Type B pancreatic cell (in vitro differentiated cells): ENCODE data around the gene CFAP73. TPM values are rescaled to one million over a fixed set of nuclear protein-coding genes. Genes with fewer than 3 reads are reported as not detected.

ENCODE experiments used
- DNase-seq: peaks from one replicate; pipeline ENCODE4 v3.0.0; 2021; ENCODE audit warnings: mixed read lengths; ENCODE audit not compliant: unreplicated experiment; ENCODE audit errors: extremely low spot score
- H3K27ac Mint-ChIP-seq: 2 replicates; pipeline ENCODE4 v1.8.0; 2021; ENCODE audit warnings: mild to moderate bottlenecking, mixed read lengths
- H3K27me3 Mint-ChIP-seq: 2 replicates; pipeline ENCODE4 v1.8.0; 2021; ENCODE audit warnings: mixed read lengths
- H3K36me3 Mint-ChIP-seq: 2 replicates; pipeline ENCODE4 v1.8.0; 2021; ENCODE audit warnings: mixed read lengths
- H3K4me1 Mint-ChIP-seq: one replicate; pipeline ENCODE4 v1.8.0; 2021; ENCODE audit warnings: mixed read lengths; ENCODE audit not compliant: unreplicated experiment
- H3K4me3 Mint-ChIP-seq: 2 replicates; pipeline ENCODE4 v1.8.0; 2021; ENCODE audit warnings: mild to moderate bottlenecking, mixed read lengths
- H3K9me3 Mint-ChIP-seq: 2 replicates; pipeline ENCODE4 v1.8.0; 2021; ENCODE audit warnings: mixed read lengths
- total RNA-seq: library from RNA; stranded (reverse); gene quantifications from 2 replicates; pipeline ENCODE4 v1.2.1, GENCODE V29; 2021; ENCODE audit warnings: low replicate concordance
- TF ChIP-seq, protein P1 (sequence below): fragments of 200-600 bp; sonication (generic); conservative IDR thresholded peaks from 2 replicates; pipeline ENCODE4 v1.5.0; 2021; ENCODE audit warnings: antibody characterized with exemption, mild to moderate bottlenecking

Gene CFAP73
- total RNA-seq, 1 donor from 2014 or later, result 0.27 TPM

GRCh38 chr12:113167868-113168267, 18.3 kb downstream of the CFAP73 start:
- Mint-ChIP-seq H3K9me3 (no peaks in the 10 kb centered on the region), H3K36me3 (peaks cover 18% of the 10 kb centered on the region), H3K4me3 (no peak overlapping the region), H3K27me3 (no peaks in the 10 kb centered on the region), H3K27ac (no peak overlapping the region), H3K4me1 (no peaks in the 10 kb centered on the region)
- DNase-seq, result no peak
- TF ChIP-seq, protein P1, sequence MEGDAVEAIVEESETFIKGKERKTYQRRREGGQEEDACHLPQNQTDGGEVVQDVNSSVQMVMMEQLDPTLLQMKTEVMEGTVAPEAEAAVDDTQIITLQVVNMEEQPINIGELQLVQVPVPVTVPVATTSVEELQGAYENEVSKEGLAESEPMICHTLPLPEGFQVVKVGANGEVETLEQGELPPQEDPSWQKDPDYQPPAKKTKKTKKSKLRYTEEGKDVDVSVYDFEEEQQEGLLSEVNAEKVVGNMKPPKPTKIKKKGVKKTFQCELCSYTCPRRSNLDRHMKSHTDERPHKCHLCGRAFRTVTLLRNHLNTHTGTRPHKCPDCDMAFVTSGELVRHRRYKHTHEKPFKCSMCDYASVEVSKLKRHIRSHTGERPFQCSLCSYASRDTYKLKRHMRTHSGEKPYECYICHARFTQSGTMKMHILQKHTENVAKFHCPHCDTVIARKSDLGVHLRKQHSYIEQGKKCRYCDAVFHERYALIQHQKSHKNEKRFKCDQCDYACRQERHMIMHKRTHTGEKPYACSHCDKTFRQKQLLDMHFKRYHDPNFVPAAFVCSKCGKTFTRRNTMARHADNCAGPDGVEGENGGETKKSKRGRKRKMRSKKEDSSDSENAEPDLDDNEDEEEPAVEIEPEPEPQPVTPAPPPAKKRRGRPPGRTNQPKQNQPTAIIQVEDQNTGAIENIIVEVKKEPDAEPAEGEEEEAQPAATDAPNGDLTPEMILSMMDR, result no peak

DNA sequence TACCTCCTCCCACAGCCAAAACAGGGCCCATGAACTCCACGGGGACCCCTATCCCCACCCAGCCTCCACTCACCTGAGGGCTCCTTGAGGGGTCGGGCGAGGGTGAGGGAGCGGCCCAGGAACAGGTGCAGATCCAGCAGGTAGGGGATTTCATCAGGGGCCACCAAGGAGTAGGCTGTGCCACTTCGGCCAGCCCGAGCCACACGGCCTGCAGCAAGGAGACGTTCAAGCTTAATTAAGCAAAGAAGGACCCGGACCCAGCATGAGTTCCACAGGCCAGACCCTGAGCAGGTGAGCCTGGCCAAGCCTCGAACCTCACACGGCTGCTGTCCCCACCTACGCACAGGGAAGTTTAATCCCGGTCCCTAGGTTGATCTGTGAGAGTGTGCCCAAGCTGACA, 20.2 kb downstream of the CFAP73 start:
- DNase-seq, result no peak
- Mint-ChIP-seq H3K9me3 (no peaks in the 10 kb centered on the region), H3K4me1 (peaks cover 3% of the 10 kb centered on the region), H3K36me3 (peaks cover 22% of the 10 kb centered on the region), H3K4me3 (no peak overlapping the region), H3K27me3 (no peaks in the 10 kb centered on the region), H3K27ac (no peak overlapping the region)
- TF ChIP-seq, protein P1, result no peak

DNA sequence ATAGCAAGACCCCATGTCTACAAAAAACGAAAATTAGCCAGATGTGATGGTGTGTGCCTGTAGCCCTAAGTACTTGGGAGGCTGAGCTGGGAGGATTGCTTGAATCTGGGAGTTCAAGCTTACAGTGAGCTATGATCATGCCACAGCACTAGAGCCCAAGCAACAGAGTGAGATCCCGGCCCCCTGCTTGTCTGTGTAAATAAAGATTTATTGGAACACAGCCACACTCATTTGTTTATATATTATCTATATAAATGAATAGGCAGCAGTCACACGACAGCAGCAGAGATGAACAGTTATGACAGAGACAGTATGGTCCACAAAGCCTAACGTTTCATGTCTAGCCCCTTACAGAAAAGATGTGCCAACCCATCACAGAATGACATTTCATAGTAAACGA, 20.9 kb downstream of the CFAP73 start:
- TF ChIP-seq, protein P1, result no peak
- peaks cover 25% of the 10 kb centered on the region for H3K36me3 Mint-ChIP-seq
- H3K4me1 Mint-ChIP-seq, result peaks cover 3% of the 10 kb centered on the region

DNA sequence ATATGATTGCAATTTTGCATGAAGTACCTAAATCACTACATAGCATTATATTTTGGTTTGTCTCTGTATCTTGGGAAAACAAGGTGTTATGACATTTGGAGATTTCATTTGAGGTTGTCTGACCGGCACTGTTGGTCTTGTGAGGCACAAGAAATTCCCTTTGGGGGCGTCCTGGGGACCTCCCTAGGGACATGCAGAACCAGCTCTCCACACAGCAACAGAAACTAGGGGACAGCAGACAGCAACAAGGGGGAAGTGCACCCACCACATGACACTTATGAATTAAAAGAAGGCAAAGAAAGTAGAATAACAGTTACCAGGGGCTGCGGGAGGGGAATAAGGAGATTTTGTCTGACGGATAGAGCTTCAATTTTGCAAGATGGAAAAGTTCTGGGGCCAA, 21.4 kb downstream of the CFAP73 start:
- TF ChIP-seq, protein P1, result no peak
- H3K4me1 Mint-ChIP-seq, result peaks cover 3% of the 10 kb centered on the region
- no peaks in the 10 kb centered on the region for H3K27me3 Mint-ChIP-seq

More for the DNA sequence above, 20.9 kb downstream of the CFAP73 start:
- H3K27me3 Mint-ChIP-seq, result no peaks in the 10 kb centered on the region
- H3K9me3 Mint-ChIP-seq, result no peaks in the 10 kb centered on the region
- H3K4me3 Mint-ChIP-seq, result no peak overlapping the region
- H3K27ac Mint-ChIP-seq, result no peak overlapping the region
- DNase-seq, result no peak

GRCh38 chr12:113171543-113171942, 22.0 kb downstream of the CFAP73 start:
- no peak overlapping the region for H3K4me3 Mint-ChIP-seq
- no peak for DNase-seq
- TF ChIP-seq, protein P1, result no peak
- peaks cover 3% of the 10 kb centered on the region for H3K4me1 Mint-ChIP-seq
- no peaks in the 10 kb centered on the region for H3K27me3 Mint-ChIP-seq
- peaks cover 24% of the 10 kb centered on the region for H3K36me3 Mint-ChIP-seq
- no peak overlapping the region for H3K27ac Mint-ChIP-seq
- no peaks in the 10 kb centered on the region for H3K9me3 Mint-ChIP-seq

More for the DNA sequence above, 21.4 kb downstream of the CFAP73 start:
- Mint-ChIP-seq H3K27ac (no peak overlapping the region), H3K36me3 (peaks cover 25% of the 10 kb centered on the region), H3K4me3 (no peak overlapping the region), H3K9me3 (no peaks in the 10 kb centered on the region)
- no peak for DNase-seq

- no peaks in the 10 kb centered on the region for H3K27me3 Mint-ChIP-seq
- TF ChIP-seq, protein P1, result no peak
- peaks cover 3% of the 10 kb centered on the region for H3K4me1 Mint-ChIP-seq
- no peak for DNase-seq
- no peak overlapping the region for H3K4me3 Mint-ChIP-seq
- peaks cover 27% of the 10 kb centered on the region for H3K36me3 Mint-ChIP-seq
- H3K9me3 Mint-ChIP-seq, result no peaks in the 10 kb centered on the region
- no peak overlapping the region for H3K27ac Mint-ChIP-seq
Observed at GRCh38 chr12:113172185-113172584, 22.7 kb downstream of the CFAP73 start.
